HL-60 (cell line): ENCODE data around the gene HSPA4.

ENCODE experiments used
- DNase-seq, 2 experiments: peaks; one replicate each; pipeline ENCODE4 v3.0.0-alpha.2; 2010 to 2020; ENCODE audit warnings: low read depth in 1 of 2, low spot score in 1 of 2
- H3K27ac ChIP-seq: fragments of 250-450 bp; sonication (Bioruptor Pico); replicated peaks from 2 replicates; pipeline ENCODE4 v1.5.1; 2020; ENCODE audit warnings: mild to moderate bottlenecking, moderate library complexity
- H3K27me3 ChIP-seq: fragments of 250-450 bp; sonication (Bioruptor Pico); 2 replicates; pipeline ENCODE4 v1.5.1; 2021; ENCODE audit warnings: mild to moderate bottlenecking, moderate library complexity; ENCODE audit not compliant: insufficient read depth, poor library complexity, severe bottlenecking
- H3K4me3 ChIP-seq: replicated peaks from 2 replicates; pipeline ENCODE4 v1.5.1; 2011; ENCODE audit warnings: mild to moderate bottlenecking, control low read depth, low read length; ENCODE audit not compliant: insufficient read depth
- CTCF ChIP-seq: IDR thresholded peaks from one replicate; pipeline ENCODE4 v1.5.1; 2011; ENCODE audit warnings: low read length, control low read depth, inconsistent platforms; ENCODE audit not compliant: insufficient read depth
- GABPA ChIP-seq: IDR thresholded peaks from 2 replicates; pipeline ENCODE4 v1.6.1; 2012; ENCODE audit warnings: low read depth
- POLR2AphosphoS5 ChIP-seq: IDR thresholded peaks from 2 replicates; pipeline ENCODE4 v1.6.1; 2012; ENCODE audit warnings: low read depth
- REST ChIP-seq: IDR thresholded peaks from 2 replicates; pipeline ENCODE4 v1.6.1; 2012; ENCODE audit warnings: low read depth; ENCODE audit not compliant: insufficient replicate concordance
- SPI1 ChIP-seq: IDR thresholded peaks from 2 replicates; pipeline ENCODE4 v1.6.1; 2012; ENCODE audit warnings: low read depth, mild to moderate bottlenecking, borderline replicate concordance

The HSPA4 gene

GRCh38 chr5:133141746-133142145 lies 89.9 kb downstream of the HSPA4 start:
- no peak for DNase-seq
- H3K27me3 ChIP-seq = no peaks in the 10 kb centered on the region

GRCh38 chr5:133142782-133143181 lies 91.0 kb downstream of the HSPA4 start:
- Histone ChIP-seq H3K27me3 (no peaks in the 10 kb centered on the region), H3K27ac (no peak overlapping the region), H3K4me3 (no peak overlapping the region)
- TF ChIP-seq CTCF (no peak), GABPA (no peak)
- DNase-seq = no peak

More at GRCh38 chr5:133141746-133142145, 89.9 kb downstream of the HSPA4 start:
- Histone ChIP-seq H3K27ac (no peak overlapping the region), H3K4me3 (no peak overlapping the region)
- no peak for TF ChIP-seq GABPA
- TF ChIP-seq REST = no peak
- TF ChIP-seq POLR2AphosphoS5 = no peak
- TF ChIP-seq SPI1 = no peak
- no peak for TF ChIP-seq CTCF

- Histone ChIP-seq H3K27me3 (no peaks in the 10 kb centered on the region), H3K27ac (no peak overlapping the region), H3K4me3 (no peak overlapping the region)
- TF ChIP-seq GABPA = no peak
- TF ChIP-seq CTCF = no peak
- no peak for TF ChIP-seq SPI1
- TF ChIP-seq POLR2AphosphoS5 = no peak
- TF ChIP-seq REST = no peak
- DNase-seq = no peak
Measured at GRCh38 chr5:133144245-133144981, 92.6 kb downstream of the HSPA4 start.
